ENCODE data around the gene SECISBP2L. TPM values are rescaled to one million over a fixed set of nuclear protein-coding genes. Genes with fewer than 3 reads are reported as not detected.

Gene SECISBP2L
- total and polyA plus RNA-seq, 2 of the 4 experiments (the other 2 are of a cell fraction): 13.1 to 34.1 TPM

DNA sequence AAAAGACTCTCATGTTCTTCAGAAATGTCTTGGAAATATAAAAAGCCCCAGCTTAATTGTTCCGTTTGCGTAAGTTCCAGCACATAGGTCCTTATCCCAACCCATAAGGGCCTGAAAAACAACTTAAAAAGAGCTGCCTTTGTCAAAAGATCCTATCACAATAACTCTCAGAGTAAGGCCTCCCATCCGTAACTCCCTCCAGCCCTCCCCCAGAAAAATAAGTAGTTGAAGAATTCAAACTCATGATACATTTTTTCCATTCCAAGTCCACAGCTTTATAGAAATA lies 38.0 kb upstream of the SECISBP2L start:
- H2AK5ac ChIP-seq (ENCODE audit: low read depth, low read length): no peak overlapping the region; the same call in 1 of the 2 replicates
- peak overlapping the region; percentile 96; the same call in 1 of the 2 replicates for H2BK20ac ChIP-seq (ENCODE audit: low read depth, low read length)
- no peak overlapping the region for H3K9ac ChIP-seq (ENCODE audit: low read depth, low read length)
- H2BK15ac ChIP-seq (ENCODE audit: low read depth, low read length): no peak overlapping the region; the same call in 2 of the 3 replicates
- H3K9me1 ChIP-seq (ENCODE audit: insufficient read depth, low read length): peaks cover 13% of the 10 kb centered on the region
- no peak for TF ChIP-seq CHD1 (IDR thresholded peaks at IDR 0.05; ENCODE audit: low read depth, low read length)
- TF ChIP-seq, protein P1, sequence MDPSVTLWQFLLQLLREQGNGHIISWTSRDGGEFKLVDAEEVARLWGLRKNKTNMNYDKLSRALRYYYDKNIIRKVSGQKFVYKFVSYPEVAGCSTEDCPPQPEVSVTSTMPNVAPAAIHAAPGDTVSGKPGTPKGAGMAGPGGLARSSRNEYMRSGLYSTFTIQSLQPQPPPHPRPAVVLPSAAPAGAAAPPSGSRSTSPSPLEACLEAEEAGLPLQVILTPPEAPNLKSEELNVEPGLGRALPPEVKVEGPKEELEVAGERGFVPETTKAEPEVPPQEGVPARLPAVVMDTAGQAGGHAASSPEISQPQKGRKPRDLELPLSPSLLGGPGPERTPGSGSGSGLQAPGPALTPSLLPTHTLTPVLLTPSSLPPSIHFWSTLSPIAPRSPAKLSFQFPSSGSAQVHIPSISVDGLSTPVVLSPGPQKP (IDR thresholded peaks at IDR 0.05; ENCODE audit: borderline replicate concordance, low read depth, low read length): no peak
- no peak overlapping the region for H3K56ac ChIP-seq (ENCODE audit: extremely low read depth, insufficient read depth, low read length)
- H4K20me1 ChIP-seq (ENCODE audit: insufficient read depth, low read length): no peaks in the 10 kb centered on the region
- CTCF ChIA-PET: no interaction called here
- H3K4ac ChIP-seq (ENCODE audit: low read depth, low read length): peak overlapping the region; percentile 45; the same call in 1 of the 2 replicates
- in situ Hi-C loops (cut with MboI; ENCODE audit: low sequenced_read_pairs): no loop called here
- peak overlapping the region; percentile 98; the same call in 1 of the 2 replicates for H4K5ac ChIP-seq (ENCODE audit: low read depth, low read length)
- no TSS peak for BruUV-seq (replicated peaks)
- dilution Hi-C loops (cut with HindIII; ENCODE audit: low sequenced_read_pairs, unreplicated experiment): no loop called here
- H3K4me3 ChIP-seq (ENCODE audit: insufficient read depth, low read depth, low read length): no peak overlapping the region
- ATAC-seq (ENCODE audit: low read depth) (no peak), DNase-seq (no peak)
- peak overlapping the region; percentile 9 to 11; a peak in 3 of 4 replicates for H4K8ac ChIP-seq (ENCODE audit: low read depth in 2 of 2, low read length in 2 of 2)
- H3K9me3 ChIP-seq (ENCODE audit: control insufficient read depth, insufficient read depth, low read length): no peaks in the 10 kb centered on the region
- H3K23ac ChIP-seq (ENCODE audit: low read depth, low read length): no peak overlapping the region
- H4K91ac ChIP-seq (ENCODE audit: insufficient read depth, low read depth, low read length): peak overlapping the region; percentile 38; the same call in 1 of the 2 replicates
- H2AFZ ChIP-seq (replicated peaks; ENCODE audit: low read length, poor library complexity): no peak overlapping the region
- peak overlapping the region; percentile 100 for H2BK5ac ChIP-seq (ENCODE audit: low read depth, low read length, poor library complexity, severe bottlenecking)
- H3K36me3 ChIP-seq (ENCODE audit: control insufficient read depth, insufficient read depth, low read length): no peaks in the 10 kb centered on the region
- H3K4me1 ChIP-seq (ENCODE audit: control insufficient read depth, insufficient read depth, low read length): peaks cover 19% of the 10 kb centered on the region
- H3K14ac ChIP-seq (replicated peaks; ENCODE audit: low read depth, low read length): 0 out of 2 replicates have a peak overlapping the region, but pooled peaks have one; percentile 17
- H3K27ac ChIP-seq (ENCODE audit: insufficient read depth, low read length): peak overlapping the region; percentile 99; the same call in 1 of the 2 replicates
- peak overlapping the region; percentile 93 for H2BK120ac ChIP-seq (ENCODE audit: low read depth, low read length)
- H3K18ac ChIP-seq (ENCODE audit: low read depth, low read length): peak overlapping the region; percentile 99; the same call in 1 of the 2 replicates
- WGBS, 2 experiments (ENCODE audit: extremely low coverage in 2 of 2, insufficient read length in 1 of 2): 100% methylated on average over 2 of the region's 3 CpGs; no CpG with 5 or more reads in 1 of the 2 experiments
- no peaks in the 10 kb centered on the region for H3K27me3 ChIP-seq (ENCODE audit: control insufficient read depth, insufficient read depth, low read length)
- no peak overlapping the region for H2AK9ac ChIP-seq (replicated peaks; ENCODE audit: low read depth, low read length, poor library complexity)
- POLR2A ChIA-PET (ENCODE audit: unreplicated experiment): no interaction called here
- intact Hi-C loops (cut with micrococcal nuclease): loop anchor here (5.0 kb wide), 1 partner anchor 37 kb away; the partner anchor contains the start of gene SECISBP2L
- H3K4me2 ChIP-seq (ENCODE audit: low read depth, low read length): no peak overlapping the region
- no peaks in the 10 kb centered on the region; a peak in 1 of 4 replicates for H3K79me1 ChIP-seq (ENCODE audit: low read depth in 1 of 2, low read length in 2 of 2)
